HG02970 (cell line): ENCODE results near the gene TMEM131.

Experiments
- ATAC-seq: cut with Tn5 transposase; IDR thresholded peaks from one replicate; pipeline ENCODE4 v1.9.1; 2021; ENCODE audit warnings: mild to moderate bottlenecking, moderate library complexity, moderate number of reproducible peaks; ENCODE audit not compliant: unreplicated experiment, low FRiP score

Gene TMEM131

GRCh38 chr2:97994476-97994875 lies 1.3 kb downstream of the TMEM131 start:
- no peak for ATAC-seq

GRCh38 chr2:97993926-97994325 lies 1.8 kb downstream of the TMEM131 start:
- ATAC-seq, result no peak

GRCh38 chr2:97992836-97993825 lies 2.6 kb downstream of the TMEM131 start:
- no peak for ATAC-seq

DNA sequence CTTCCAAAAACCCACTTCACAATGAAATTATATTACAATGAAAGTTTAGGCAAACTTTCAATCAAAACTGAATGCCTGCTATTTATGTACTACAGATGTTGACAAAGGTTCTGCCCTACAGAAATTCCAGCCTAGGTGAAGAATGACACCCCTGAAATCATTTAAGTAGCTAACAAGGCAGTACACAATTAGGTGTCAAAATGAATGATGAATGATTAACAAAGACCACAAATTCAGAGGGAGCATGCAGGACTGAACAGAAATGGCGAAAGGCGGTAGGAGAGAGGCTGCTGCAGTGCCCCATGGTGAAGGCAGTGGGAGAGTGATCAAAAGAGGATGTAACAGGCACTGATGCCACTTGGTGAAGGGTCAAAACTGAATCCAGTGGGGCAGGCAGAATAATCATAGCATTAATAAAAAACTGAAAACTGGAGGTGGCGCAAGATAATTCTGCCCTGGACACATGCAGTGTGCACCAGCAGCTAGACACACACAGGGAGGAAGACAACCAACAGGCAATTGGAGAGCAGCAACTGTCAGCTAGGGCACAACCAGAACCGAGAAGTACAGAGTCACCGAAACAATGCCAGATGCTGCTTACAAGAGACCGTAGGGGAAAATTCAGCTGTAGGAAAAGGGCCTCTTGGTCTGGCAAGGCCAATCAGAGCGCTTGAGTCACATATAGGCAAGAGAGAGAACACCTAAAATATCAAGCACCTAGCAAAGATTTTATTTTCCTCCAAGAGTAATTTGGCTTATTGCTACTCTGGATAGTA lies 4.5 kb downstream of the TMEM131 start:
- ATAC-seq, result no peak

- ATAC-seq, result no peak
Observed at GRCh38 chr2:97988722-97989121, 7.0 kb downstream of the TMEM131 start.

DNA sequence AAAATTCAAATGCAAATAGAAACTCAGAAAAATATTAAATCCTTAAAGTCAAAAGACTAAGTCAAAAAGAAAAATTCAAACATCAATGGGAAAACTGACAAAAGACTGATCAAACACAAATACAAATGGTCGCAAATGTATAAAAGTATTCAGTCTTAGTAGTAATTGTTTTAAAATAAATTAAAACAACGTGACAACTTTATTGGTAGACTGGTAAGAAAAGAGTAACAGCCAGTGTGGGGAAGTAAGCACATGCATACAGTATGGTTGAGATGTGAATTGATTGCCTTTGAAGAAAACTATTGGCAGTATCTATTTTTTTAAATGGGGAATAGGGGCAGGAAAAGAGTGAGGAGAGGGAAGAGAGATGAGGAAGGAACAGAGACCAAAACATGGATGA lies 9.8 kb downstream of the TMEM131 start:
- no peak for ATAC-seq

DNA sequence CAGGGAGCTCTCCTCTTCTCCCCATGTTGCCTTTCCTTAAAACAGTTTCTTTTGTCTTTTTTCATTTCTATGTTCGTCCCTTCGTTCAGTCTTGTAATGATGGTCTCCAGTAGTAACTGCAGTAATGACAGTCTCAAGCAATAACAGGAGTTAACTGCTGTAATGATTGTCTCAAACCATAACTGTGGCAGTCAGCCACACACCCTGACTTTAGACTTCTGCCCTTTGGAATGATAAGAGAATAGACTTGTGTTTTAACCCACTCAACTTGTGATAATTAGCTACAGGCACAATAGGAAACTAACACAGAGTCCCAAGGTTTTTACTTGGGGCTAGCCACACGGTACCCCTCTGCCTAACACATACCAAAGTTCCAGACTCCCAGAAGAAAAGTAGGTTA lies 12.1 kb downstream of the TMEM131 start:
- ATAC-seq, result no peak

DNA sequence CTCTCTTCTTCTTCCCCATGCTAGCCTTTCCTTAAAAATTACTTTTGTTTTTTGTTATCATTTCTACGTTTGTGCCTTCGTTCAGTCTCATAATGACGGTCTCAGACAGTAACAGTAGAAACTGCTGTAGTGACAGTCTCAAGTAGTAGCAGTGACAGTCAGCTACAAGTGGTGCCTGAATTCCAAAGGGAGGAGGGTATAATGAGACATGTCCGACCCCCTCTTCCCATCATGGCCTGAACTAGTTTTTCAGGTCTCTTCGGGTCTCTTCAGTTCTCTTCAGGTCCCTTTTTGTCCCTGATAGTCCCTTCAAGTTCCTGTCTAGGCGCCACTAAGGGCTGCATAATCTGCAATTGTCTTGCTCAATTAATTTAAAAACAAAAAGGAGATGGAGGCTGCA lies 12.6 kb downstream of the TMEM131 start:
- ATAC-seq, result no peak

DNA sequence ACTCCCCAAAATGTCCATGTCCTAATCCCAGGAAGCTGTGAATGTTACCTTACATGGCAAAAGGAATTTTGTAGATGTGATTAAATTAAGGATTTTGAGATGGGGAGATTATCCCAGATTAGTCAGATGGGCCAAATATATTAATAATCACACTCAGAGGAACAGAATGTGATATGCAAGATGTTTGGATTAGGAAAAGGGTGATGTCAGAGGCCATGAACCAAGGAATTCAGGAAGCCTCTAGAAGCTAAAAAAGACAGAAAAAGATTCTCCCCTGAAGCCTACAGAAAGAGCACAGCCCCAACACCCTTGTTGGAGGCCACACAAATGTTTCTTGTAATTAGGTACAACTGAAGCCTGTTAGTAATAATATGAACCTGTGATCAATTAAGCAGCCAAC lies 13.1 kb downstream of the TMEM131 start:
- ATAC-seq, result no peak

DNA sequence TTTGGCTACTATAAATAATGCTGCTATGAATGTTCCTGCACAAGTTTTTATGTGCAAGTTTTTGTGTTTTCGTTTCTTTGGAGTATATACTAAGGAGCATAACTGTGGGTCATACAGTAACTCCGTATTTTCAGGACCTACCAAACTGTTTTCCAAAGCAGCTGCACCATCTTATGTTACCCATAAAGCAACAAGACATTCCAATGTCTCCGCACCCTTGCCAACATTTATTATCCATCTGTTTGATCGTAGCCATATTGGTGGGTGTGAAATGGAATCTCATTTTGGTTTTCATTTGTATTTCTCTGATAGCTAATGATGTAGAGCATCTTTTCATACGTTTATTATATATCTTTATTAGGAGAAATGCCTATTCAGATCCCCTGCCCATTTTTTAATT lies 13.8 kb downstream of the TMEM131 start:
- ATAC-seq, result no peak

DNA sequence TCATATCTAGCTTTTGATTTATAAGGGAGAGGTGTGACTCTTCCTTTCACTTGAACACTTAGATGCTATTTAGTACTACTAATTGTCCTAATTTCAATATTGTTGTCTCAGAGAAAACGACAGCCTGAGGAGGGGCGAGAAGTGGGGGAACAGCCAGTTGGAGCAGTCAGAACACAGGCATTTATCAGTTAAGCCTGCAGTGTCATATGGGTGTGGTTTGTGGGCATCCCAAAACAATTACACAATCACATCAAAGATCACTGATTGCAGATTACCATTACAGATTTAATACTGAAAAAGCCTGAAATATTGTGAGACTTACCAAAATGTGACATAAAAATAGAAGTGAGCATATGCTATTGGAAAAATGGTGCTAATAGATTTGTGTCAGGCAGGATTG lies 15.8 kb downstream of the TMEM131 start:
- ATAC-seq, result no peak

- ATAC-seq, result no peak
Observed at GRCh38 chr2:97974471-97974870, 21.3 kb downstream of the TMEM131 start.

GRCh38 chr2:97970293-97971060 lies 25.3 kb downstream of the TMEM131 start:
- ATAC-seq, result no peak

DNA sequence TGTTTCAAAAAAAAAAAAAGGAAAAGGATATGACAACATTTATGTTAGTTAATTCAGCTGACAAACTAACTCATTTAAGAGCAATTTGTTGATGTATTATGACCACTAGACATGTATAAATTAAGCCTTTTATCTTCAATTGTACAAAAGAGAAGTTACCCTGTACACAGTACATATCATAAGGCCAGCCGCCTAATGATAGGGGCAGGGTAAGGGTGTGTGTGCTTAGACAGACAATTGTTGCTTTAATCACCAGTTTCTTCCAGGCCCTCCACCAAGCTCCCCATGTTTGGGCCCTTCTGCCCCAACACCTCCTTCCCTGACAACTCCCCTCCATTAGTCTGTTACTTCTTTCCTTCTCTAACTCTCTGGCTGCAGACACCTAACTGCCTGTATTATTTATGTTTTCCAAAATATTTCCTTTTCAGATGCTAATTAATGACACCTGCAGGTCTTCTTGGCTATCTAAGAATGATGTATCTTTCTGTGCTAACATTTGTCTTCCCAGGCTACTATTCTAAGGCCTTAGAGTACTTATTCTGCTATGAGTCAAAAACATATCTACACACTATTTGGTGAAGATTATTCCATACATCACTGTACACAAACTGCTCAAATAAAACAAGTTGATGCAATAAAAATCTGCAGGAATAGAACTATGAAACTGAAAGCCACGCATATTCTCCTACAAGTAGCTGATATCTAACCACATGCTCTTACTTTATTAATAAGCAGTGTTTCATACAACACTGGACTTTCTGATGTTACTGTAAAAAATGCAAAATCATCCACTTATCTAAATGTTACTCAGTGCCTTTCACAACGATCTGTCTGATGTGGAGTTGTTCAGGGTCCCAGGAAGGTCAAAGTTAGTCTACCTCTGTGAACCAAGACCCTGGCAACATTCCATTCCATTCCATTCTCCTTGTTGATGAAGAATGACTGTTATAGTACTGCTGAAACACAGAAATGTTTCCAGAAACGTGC lies 26.4 kb downstream of the TMEM131 start:
- no peak for ATAC-seq

DNA sequence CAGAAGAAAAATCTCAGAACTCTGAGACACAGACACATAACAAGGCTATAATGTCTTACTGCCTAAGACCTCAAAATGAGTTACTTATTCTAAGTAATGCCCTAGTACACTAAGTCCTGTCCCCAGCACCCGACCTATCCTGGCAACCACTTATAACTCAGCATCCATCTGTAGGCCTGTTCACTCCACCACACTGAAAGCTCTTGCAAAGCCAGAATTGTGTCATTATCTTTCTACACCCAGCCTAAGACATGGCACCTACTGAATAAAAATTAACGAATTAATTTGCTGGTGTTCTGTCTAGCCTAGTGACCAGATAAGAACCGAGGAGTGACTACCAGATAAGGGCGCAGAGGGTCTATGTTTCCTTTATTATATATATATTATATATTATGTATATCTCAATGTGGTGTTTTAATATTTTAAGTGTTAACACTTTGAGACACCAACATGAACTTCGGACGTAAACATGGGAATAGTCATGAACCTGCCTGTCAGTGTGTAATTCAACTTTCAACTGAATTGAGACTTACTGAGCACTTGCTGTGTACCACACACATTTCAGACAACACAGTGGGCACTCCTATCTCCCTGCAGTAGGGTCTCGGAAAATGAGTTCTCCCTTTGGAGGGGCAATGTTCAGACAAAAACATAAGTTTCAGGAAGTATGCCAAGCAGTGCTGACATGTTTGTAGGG lies 27.7 kb downstream of the TMEM131 start:
- no peak for ATAC-seq

DNA sequence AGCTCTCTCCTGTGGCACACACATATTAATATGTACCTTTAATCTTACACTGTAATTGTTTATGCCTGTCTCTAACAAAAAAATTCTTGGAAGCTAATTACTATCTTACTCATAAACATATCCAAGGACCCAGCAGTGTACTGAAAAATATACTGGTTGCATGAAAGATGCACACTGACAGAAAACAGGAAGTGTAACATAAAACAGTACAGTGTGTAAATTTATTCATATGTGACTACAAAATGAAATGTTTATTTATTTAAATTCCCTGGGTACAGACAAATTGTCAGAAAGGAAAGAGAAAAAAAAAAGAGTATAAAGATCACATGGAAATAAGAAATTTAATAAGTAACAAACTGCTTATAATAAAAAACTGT lies 28.5 kb downstream of the TMEM131 start:
- ATAC-seq, result no peak

- ATAC-seq, result no peak
Observed at GRCh38 chr2:97966545-97967215, 29.1 kb downstream of the TMEM131 start.

GRCh38 chr2:97965116-97965515 lies 30.6 kb downstream of the TMEM131 start:
- ATAC-seq, result no peak

DNA sequence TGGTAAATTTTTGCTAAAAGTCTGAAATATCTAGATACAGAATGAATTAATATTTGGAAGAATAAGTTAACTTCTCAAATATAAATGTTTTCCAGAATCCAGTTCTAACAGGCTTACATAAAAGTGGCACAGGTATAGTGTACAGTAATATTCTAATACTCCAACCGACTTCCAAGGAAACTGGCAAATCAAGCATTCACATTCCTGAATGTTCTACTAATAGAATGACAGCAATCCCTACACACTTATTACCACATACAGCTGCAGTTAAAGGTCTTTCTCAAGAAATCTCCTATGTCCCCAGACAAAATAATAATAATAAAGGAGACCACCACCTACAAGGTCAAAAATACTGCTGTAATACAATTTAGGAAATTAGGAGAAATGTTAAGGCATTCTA lies 31.9 kb downstream of the TMEM131 start:
- ATAC-seq, result no peak
